ENCODE measurements around the gene IFNGR2. TPM values are rescaled to one million over a fixed set of nuclear protein-coding genes. Genes with fewer than 3 reads are reported as not detected.
"Not testable (repeated sequence)": the region's sequence is repeated elsewhere in the genome, so short reads cannot be mapped to it uniquely, and the experiment has no call there.

IFNGR2 gene
- total RNA-seq: 24.8 and 33.6 TPM in 2 replicates
- 42.6 TPM for polyA plus RNA-seq (2012)

- no peak for DNase-seq (ENCODE audit: low read depth)
These were observed at the start of gene IFNGR2 for GRCh38 chr21:33403128-33403785. TSS of gene IFNGR2 (plus strand) at chr21:33403413. CDS start at chr21:33403544, 131 bp downstream.

GRCh38 chr21:33355355-33355754 lies 47.9 kb upstream of the IFNGR2 start:
- no peak for DNase-seq (ENCODE audit: low read depth)

- DNase-seq (ENCODE audit: low read depth): peak; percentile 44
These were observed 47.2 kb upstream of the IFNGR2 start for GRCh38 chr21:33355996-33356395.

- no peak for DNase-seq (ENCODE audit: low read depth)
These were observed 46.0 kb upstream of the IFNGR2 start for GRCh38 chr21:33357177-33357576.

GRCh38 chr21:33359446-33359845 lies 43.8 kb upstream of the IFNGR2 start:
- no peak for DNase-seq (ENCODE audit: low read depth)

GRCh38 chr21:33360281-33360680 lies 42.9 kb upstream of the IFNGR2 start:
- DNase-seq (ENCODE audit: low read depth): no peak

GRCh38 chr21:33360881-33361602 lies 42.2 kb upstream of the IFNGR2 start:
- DNase-seq (ENCODE audit: low read depth): peak; percentile 68

- no peak for DNase-seq (ENCODE audit: low read depth)
These were observed 41.1 kb upstream of the IFNGR2 start for GRCh38 chr21:33362044-33362555.

- DNase-seq (ENCODE audit: low read depth): not testable (repeated sequence)
These were observed 39.2 kb upstream of the IFNGR2 start for GRCh38 chr21:33363911-33364609.

- no peak for DNase-seq (ENCODE audit: low read depth)
These were observed 38.4 kb upstream of the IFNGR2 start for GRCh38 chr21:33364830-33365229.

GRCh38 chr21:33367309-33367973 lies 35.8 kb upstream of the IFNGR2 start:
- DNase-seq (ENCODE audit: low read depth): no peak

GRCh38 chr21:33368124-33368523 lies 35.1 kb upstream of the IFNGR2 start:
- DNase-seq (ENCODE audit: low read depth): no peak

- no peak for DNase-seq (ENCODE audit: low read depth)
These were observed 34.6 kb upstream of the IFNGR2 start for GRCh38 chr21:33368576-33368975.

- no peak for DNase-seq (ENCODE audit: low read depth)
These were observed 33.6 kb upstream of the IFNGR2 start for GRCh38 chr21:33369586-33369985.

- DNase-seq (ENCODE audit: low read depth): no peak
These were observed 32.9 kb upstream of the IFNGR2 start for GRCh38 chr21:33370305-33370704.

- DNase-seq (ENCODE audit: low read depth): no peak
These were observed 31.8 kb upstream of the IFNGR2 start for GRCh38 chr21:33371366-33371765.

GRCh38 chr21:33372582-33372981 lies 30.6 kb upstream of the IFNGR2 start:
- DNase-seq (ENCODE audit: low read depth): no peak

GRCh38 chr21:33373451-33373850 lies 29.8 kb upstream of the IFNGR2 start:
- DNase-seq (ENCODE audit: low read depth): no peak

- no peak for DNase-seq (ENCODE audit: low read depth)
These were observed 29.1 kb upstream of the IFNGR2 start for GRCh38 chr21:33374080-33374449.

- peak; percentile 61 for DNase-seq (ENCODE audit: low read depth)
These were observed 28.6 kb upstream of the IFNGR2 start for GRCh38 chr21:33374450-33375096.

- no peak for DNase-seq (ENCODE audit: low read depth)
These were observed 28.0 kb upstream of the IFNGR2 start for GRCh38 chr21:33375101-33375644.

Data from myocyte (in vitro differentiated cells).